A172 (cell line): ENCODE results near the gene ZFHX3. TPM values are rescaled to one million over a fixed set of nuclear protein-coding genes. Genes with fewer than 3 reads are reported as not detected.

Experiments
- DNase-seq: peaks from one replicate; pipeline ENCODE4 v3.0.0-alpha.2; 2015; ENCODE audit warnings: low spot score
- total RNA-seq: library from RNA; depleted of rRNA; stranded (reverse); fragments of >200 nt; shearing (Covaris generic); gene quantifications from 2 replicates; pipeline ENCODE4 v1.2.3, GENCODE V29; 2014

Gene ZFHX3
- total RNA-seq, 1 experiment from 2014 or later, result 2.5 TPM

DNA sequence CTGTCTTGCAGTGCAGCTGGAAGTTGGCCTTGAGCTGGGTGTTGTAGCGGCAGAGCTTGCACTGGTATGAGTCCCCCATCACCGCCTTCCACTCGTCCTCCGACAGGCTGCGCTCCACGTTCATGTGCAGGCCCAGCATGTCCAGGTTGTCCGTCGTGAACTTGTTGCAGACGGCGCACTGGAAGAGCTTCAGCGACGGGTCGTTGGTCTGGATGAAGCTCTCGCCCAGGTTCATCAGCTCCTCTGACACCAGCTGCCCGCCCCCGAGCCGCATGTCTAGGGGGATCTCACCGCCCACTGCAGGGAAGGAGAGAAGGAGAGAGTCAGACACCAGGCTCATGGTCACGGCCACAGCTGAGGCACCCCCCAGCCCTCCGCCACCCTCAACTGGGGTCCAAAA is 97.3 kb downstream of the ZFHX3 start:
- DNase-seq, result no peak

- DNase-seq, result no peak
Observed at GRCh38 chr16:72948238-72948829, 99.6 kb downstream of the ZFHX3 start.

- DNase-seq, result no peak
Observed at GRCh38 chr16:72947379-72948237, 100.3 kb downstream of the ZFHX3 start.

DNA sequence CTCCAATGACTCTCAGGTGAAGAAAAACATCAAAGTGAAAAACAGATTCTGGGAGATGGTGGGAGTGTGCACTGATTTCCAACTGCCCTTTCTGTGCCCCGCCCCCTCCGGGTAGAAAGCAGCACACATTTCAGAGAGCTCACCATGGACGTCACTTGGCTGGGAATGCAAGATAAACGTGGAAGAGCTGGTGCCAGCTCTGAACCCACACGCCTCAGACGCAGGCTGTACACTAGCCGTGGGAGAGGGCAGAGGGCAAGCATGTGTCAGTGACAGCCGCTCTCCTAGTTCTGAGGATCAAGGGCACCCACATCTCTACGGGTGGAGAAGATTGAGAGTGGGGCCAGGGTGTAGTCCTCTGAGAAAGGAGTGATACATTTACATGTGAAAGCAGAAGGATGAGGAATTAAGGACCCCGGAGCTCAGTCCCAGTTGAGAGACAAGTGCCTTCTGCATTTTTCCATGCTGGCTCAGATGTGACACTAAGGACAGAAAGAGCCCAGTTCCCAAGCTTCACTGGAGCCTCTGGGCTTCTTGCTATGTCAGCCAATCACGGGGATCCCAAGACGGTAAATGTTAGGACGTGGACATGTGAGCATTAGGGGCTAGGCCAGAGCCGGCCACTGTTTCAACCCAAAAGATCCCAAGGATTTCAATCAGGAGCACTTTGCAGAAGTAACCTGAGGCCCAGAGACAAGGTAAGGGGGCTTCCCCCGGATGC is 101.3 kb downstream of the ZFHX3 start:
- DNase-seq, result no peak

GRCh38 chr16:72946063-72946462 is 101.9 kb downstream of the ZFHX3 start:
- DNase-seq, result no peak

DNA sequence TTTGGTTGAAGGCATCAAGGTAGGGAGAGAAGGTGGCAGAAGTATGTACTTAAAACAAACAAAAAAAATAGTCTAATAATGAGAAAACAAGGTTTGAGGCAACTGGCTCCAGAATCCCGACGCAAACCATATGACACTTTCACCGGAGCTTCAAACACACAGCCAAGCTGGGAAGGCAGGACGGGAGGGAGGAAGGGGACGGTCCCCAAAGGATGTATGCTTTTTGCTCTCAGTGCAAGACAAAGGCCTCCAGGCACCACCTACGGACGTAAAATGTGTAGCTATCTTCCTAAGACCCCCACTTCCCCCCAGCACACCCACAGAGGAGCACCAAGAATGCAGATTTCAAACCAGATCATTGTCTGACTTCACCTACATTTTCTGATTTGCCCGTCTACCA is 102.3 kb downstream of the ZFHX3 start:
- no peak for DNase-seq

- no peak for DNase-seq
Observed at GRCh38 chr16:72944757-72945485, 103.0 kb downstream of the ZFHX3 start.

- no peak for DNase-seq
Observed at GRCh38 chr16:72942021-72942420, 105.9 kb downstream of the ZFHX3 start.

DNA sequence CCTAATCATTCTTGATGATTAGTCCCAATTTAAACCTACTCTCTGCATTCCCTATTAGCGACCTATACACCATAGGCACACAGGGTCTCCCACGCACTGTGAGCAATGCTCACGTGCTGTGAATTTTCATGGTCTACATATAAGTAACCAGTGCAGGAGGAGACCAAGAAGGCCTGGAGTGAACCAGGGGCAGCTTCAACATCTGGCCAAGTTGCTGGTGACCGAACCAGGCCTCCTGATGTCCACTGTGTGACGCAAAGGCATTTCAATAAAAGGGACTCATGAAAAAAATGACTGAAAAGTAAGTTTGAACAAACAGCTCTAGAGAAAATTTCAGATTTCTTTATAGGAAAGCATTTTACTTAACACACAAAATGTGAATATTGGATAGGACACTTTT is 107.0 kb downstream of the ZFHX3 start:
- no peak for DNase-seq

GRCh38 chr16:72939247-72939646 is 108.7 kb downstream of the ZFHX3 start:
- DNase-seq, result peak; percentile 21

GRCh38 chr16:72938795-72939164 is 109.1 kb downstream of the ZFHX3 start:
- DNase-seq, result peak; percentile 52

GRCh38 chr16:72937916-72938794 is 109.8 kb downstream of the ZFHX3 start:
- DNase-seq, result no peak

DNA sequence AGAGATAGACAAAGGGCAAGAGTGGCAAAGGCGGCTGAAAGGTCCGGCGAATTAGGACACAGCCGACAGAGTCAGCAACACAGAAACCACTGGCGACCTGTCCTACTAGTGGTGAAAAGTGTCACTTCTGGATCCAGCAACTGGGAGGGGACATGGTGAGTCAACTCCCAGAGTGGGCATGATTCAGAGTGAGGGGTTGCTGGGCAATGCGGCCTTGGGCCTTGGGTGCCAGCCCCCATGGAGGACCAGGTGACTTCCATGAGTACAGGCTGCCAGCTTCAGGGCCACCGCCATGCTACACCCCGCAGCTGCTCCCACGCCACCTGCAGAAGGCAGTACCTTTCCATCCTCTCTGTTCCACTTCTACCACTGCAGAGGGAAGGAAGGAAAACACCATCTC is 110.6 kb downstream of the ZFHX3 start:
- DNase-seq, result no peak

DNA sequence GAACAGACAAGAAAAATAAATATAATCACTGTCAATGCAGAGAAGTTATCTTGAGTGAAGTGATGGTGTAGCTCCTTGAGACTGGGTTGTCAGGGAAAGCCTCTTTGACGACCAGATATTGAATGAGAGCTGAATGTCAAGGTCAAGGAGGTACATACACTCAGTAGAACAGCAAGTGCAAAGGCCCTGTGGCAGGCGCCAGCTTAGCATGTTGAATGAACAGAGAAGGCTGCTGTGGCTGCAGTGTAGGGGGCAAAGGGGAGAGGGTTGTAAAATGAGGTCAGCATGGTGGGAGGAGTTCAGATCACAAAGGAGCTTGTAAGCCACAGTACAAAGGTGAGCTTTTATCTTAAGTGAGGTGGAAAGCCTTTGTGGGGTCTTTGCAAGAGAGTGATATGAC is 111.5 kb downstream of the ZFHX3 start:
- no peak for DNase-seq

DNA sequence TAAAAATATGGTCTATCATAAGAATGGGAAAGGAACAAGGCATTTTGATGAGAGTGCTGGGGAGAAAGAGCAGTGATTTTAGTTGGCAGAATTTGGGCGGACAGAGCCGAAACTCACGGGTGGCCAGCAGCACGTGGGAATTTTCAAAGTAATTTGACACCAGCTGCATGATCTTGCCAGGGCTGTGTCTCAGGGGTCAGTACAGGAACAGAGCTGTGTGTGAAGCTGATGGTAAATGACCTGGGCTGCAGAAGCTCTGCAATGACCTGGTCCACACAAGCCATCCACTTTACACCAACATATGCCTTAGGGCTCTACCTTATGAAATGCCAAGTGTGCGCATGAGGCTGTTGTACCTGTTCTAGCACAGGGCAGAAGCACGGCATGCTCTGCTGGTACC is 112.0 kb downstream of the ZFHX3 start:
- no peak for DNase-seq

DNA sequence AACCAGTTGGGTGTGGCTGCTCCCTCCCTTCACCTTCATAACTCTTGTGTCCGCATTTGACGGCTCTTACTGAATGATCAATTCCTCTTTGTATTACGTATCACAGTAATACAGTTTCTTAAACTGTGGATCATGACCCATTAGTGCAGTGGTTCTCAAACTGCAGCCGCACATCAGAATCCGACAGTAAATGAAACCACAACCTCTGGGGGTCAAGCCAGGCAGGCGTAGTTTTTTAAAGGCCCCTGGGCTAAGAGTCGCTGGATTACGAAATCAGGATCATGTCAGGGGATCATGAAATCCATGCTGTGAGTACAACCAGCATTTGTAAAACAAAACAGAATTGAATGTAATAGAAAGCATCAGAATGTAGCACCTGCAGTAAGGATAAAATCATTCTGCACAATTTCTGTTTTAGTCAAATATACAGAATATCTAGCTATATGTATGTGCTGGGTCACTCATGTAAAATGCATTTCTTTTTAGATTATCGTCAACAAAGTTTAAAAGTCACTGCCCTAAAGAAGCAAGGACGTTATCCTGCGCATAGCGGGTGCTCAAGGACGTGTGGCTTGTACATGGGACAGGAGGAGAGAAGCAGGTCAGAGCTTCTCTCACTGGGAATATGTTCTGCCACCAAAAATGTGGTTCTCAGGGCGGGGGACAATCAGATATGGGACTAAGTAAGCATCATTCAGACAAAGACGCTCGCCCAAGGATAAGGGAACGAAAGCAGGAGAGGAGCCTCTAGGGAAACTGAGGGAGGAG is 113.1 kb downstream of the ZFHX3 start:
- no peak for DNase-seq

GRCh38 chr16:72932677-72933335 is 115.1 kb downstream of the ZFHX3 start:
- no peak for DNase-seq

DNA sequence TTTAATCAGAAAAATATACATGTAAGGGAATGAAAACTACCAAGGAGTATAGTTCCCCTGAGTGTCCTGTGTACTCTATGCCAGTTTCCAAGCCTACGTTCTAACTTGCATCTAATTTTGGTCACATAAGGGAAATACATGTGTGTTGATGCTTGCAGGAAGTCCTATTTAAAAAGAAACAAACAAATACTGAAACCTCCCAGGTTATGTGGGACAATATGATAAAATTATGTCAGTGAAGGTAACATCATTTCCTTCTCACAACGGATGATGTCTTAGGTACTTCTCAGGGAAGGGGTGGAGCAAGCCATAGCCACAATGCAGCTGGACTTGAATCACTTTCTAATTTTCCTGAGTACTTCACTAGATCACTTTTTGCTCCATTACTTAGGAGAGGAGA is 115.9 kb downstream of the ZFHX3 start:
- DNase-seq, result no peak

DNA sequence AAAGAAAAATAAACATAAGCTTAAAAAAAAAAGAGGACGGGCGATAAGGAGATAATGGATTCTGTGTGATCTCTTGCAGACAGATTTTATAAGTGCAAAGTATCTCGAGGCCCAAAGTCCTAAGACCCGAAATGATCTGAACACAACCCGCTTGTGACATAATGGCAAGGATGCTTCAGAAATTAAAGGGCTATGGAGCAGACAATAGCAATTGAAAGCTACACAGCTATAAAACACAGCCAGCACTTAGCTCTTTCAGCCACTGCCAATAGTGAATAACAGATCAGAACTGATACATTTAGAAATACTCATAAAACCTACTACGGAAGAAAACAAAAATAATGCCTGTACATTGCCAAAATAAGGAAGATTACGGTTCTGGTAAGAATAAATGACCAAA is 117.5 kb downstream of the ZFHX3 start:
- no peak for DNase-seq
